ENCODE measurements around the gene LIME1. TPM values are rescaled to one million over a fixed set of nuclear protein-coding genes. Genes with fewer than 3 reads are reported as not detected.
A peak's percentile ranks its signal among the peaks of the same experiment; 100 is the strongest.

The LIME1 gene
- total RNA-seq, 3 donors from 2014 or later = 7.1 to 10.4 (median 9.3) TPM

DNA sequence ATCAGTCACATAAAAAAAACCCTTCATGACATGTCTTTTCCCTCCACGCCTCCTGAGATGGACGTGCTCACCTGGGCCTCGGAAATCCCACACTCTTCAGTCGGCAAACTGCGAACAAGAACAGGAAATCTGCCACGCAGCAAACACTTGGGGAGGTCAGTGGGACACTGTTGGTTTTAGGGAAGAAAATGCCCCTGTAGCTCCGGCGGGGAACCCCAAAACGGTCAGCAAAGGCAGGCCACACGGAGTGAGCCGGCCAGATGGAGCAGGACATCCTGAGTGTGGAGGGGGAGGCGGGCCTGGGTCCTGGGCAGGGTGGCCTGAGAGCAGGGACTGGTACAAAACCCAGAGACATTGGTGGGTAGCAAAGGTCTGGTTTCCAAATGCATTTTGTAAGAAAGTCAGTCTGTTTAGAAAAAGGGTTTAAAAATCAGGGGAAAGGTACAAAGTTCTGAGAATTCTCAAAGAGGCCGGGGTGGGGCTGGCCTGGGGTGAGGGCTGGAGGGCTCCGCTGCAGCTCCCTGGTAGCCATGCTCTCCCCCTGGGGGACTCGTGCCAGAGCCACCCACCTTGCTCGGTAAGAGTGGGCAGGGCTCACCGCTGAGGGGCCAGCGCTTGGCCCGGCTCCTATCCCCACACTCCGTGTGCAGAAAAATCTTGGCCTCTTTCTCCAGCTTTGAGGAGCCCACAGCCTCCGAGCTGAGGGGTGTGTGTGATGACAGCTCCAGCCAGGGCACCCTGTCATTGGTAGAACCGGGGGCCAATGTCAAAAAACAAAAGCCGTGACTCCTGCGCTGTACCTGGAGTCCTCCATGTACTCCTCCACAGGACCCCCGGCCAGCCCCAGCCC, 8.3 kb downstream of the LIME1 start:
- no peak overlapping the region for H3K4me3 Mint-ChIP-seq
- H3K9me3 Mint-ChIP-seq = no peaks in the 10 kb centered on the region
- H3K27me3 Mint-ChIP-seq (ENCODE audit: low read depth) = no peaks in the 10 kb centered on the region
- ATAC-seq = no peak
- H3K36me3 Mint-ChIP-seq (ENCODE audit: insufficient read depth) = no peaks in the 10 kb centered on the region
- no peak for DNase-seq
- peaks cover 7% of the 10 kb centered on the region for H3K4me1 Mint-ChIP-seq (ENCODE audit: low read depth)

DNA sequence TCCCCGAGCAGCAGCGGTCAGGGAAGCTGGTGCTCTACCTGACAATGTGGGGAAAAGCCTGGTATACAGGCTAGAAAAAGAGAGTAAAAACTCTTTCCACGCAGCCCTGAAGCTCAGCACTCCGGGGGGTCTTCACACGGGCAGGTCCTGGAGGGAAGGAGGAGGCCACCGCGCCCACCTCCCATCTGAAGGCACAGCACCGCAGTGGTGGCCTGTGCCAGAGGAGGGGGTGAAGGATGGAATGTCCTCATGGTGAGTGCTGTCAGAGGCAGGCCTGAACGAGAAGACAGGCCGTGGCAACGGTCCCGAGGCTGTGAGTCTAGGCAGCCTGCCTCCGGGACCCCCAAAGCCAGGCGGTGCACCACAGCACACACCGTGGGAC, 9.0 kb downstream of the LIME1 start:
- no peaks in the 10 kb centered on the region for H3K9me3 Mint-ChIP-seq
- no peaks in the 10 kb centered on the region for H3K36me3 Mint-ChIP-seq (ENCODE audit: insufficient read depth)

DNA sequence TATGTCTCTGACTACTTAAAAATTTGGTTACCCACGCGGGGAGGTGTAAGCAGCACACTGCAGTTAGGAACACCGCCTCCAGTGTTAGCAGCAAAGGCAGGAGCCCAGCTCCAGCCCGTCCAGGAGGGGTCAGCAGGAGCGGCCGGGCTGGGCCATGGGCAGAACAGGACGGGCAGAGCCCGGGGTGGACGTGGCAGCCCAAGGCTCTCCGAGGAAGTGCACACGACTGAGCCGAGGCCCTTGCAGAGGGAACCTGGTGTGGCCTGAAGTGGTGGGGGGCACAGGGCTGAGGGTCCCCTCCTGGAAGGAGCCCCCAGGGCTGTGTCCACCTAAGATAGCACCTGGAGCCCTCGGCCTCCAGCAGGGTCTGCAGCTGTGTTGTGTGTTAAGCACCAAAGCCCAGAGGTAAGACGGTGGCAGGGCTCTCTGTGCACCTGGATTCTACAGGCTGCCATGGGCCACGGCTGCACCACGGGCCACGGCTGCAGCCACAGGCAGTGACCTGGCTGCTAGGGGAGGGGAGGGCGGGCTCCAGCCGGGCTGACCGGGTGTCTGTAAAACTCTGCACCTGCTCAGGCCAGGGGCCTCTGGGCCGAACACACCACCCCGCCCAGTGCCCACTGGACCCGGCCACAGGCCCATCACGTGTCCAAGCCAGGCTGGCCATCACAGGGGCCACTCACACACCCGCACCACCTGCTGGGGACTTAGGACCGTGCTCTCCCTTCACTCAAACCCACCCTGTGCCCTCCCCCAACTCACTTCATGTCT, 9.7 kb downstream of the LIME1 start:
- no peaks in the 10 kb centered on the region for H3K9me3 Mint-ChIP-seq
- H3K27me3 Mint-ChIP-seq (ENCODE audit: low read depth) = no peaks in the 10 kb centered on the region
- no peak for DNase-seq
- H3K4me1 Mint-ChIP-seq (ENCODE audit: low read depth) = peaks cover 16% of the 10 kb centered on the region
- no peaks in the 10 kb centered on the region for H3K36me3 Mint-ChIP-seq (ENCODE audit: insufficient read depth)
- no peak overlapping the region for H3K4me3 Mint-ChIP-seq
- no peak for ATAC-seq

More for the DNA sequence above, 9.0 kb downstream of the LIME1 start:
- Mint-ChIP-seq H3K4me3 (no peak overlapping the region), H3K4me1 (ENCODE audit: low read depth) (peaks cover 8% of the 10 kb centered on the region), H3K27me3 (ENCODE audit: low read depth) (no peaks in the 10 kb centered on the region)
- DNase-seq (no peak), ATAC-seq (no peak)

DNA sequence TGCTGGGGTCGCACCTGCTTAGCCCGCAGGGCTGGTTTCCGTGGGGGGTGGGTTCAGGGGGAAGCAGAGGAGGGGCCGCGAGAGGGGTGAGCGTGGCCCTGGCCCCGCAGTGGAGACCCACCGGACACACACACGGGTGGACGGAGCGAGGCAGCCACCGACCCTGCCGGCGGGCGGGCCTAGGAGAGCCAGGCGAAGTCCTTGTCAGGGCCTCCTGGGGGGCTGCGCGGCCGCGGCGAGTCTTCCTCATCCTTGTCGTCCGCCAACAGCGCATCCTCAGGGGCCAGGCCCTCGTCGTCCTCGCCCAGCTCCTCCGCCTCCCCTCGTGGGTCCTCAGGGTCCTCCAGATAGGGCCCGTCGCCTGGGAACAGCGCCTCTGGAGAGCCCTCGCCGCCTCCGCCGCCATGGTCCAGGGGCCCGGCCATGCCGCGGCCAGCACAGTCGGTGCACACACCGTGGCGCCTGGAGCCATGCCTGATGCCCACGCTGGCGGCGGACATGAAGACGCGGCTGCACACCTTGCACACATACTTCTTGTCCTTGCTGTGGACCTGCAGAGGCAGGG, 10.4 kb downstream of the LIME1 start:
- no peaks in the 10 kb centered on the region for H3K9me3 Mint-ChIP-seq
- H3K36me3 Mint-ChIP-seq (ENCODE audit: insufficient read depth) = no peaks in the 10 kb centered on the region
- ATAC-seq (no peak), DNase-seq (no peak)
- no peak overlapping the region for H3K4me3 Mint-ChIP-seq
- no peaks in the 10 kb centered on the region for H3K27me3 Mint-ChIP-seq (ENCODE audit: low read depth)
- peaks cover 18% of the 10 kb centered on the region for H3K4me1 Mint-ChIP-seq (ENCODE audit: low read depth)

DNA sequence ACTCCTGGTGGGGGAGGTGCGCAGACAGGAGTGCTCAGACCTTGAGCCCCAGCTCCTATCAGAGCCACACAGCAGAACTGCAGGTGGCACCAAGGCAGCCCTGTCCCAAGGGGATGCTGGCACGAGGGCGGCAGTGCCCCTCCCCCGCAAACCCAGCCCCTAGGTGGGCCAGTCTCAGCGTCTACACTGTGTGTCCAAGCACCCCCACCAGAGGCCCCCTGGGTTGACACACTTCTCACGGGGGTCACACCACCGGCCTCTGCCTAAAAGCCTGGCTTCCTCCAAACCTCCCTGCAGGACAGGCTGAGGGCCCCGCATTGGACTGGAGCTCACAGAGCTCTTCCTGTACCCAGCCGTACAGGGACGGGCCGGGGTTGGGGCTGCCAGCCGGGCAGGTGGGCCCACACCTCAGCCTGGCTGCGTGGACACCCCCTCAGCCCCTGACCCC, 11.2 kb downstream of the LIME1 start:
- peaks cover 21% of the 10 kb centered on the region for H3K4me1 Mint-ChIP-seq (ENCODE audit: low read depth)
- H3K4me3 Mint-ChIP-seq = no peak overlapping the region
- H3K27me3 Mint-ChIP-seq (ENCODE audit: low read depth) = no peaks in the 10 kb centered on the region
- no peaks in the 10 kb centered on the region for H3K9me3 Mint-ChIP-seq
- ATAC-seq = no peak
- no peak for DNase-seq
- no peaks in the 10 kb centered on the region for H3K36me3 Mint-ChIP-seq (ENCODE audit: insufficient read depth)

DNA sequence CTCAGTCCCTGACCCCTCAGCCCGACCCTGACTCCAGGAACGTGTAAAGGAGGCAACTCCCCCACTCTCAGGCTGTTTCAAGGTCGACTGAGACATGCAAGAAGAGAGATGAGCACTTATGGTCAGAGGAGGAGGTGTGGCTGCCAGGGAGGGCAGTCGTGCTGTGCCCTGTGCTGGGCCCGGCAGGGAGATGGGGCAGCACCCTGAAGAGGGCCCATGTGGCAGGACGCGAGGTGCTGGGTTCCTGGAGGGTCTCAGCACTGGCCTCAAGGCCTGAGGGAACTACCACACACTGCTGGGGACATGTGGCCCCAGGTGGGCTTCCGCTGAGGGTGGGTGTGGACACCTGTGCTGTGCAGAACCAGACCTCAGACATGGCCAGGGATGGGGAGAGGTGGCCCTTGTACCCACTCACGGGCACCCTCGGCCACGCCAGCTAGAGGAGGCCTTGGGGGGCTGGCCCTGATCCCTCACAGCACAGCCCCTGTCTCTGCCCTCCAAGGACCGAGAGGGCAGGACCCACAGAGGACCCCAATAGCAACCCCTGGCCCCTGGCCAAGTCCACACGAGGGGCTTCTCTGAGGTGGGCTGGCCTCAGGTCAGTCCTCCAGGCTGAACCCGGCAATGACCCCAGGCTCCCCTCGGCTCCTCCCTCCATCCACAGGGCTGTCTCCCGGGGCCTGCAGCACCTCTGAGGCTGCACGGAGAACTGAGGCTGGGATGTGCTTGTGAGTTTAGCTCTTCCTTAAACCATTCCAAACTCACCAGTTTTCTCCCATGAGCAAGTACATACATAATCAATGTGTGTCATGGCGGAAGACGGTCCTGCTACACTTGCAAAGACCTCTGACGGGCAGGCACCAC, 11.8 kb downstream of the LIME1 start:
- peaks cover 21% of the 10 kb centered on the region for H3K4me1 Mint-ChIP-seq (ENCODE audit: low read depth)
- H3K4me3 Mint-ChIP-seq = no peak overlapping the region
- H3K9me3 Mint-ChIP-seq = no peaks in the 10 kb centered on the region
- no peaks in the 10 kb centered on the region for H3K36me3 Mint-ChIP-seq (ENCODE audit: insufficient read depth)
- ATAC-seq = no peak
- no peaks in the 10 kb centered on the region for H3K27me3 Mint-ChIP-seq (ENCODE audit: low read depth)
- DNase-seq = no peak

DNA sequence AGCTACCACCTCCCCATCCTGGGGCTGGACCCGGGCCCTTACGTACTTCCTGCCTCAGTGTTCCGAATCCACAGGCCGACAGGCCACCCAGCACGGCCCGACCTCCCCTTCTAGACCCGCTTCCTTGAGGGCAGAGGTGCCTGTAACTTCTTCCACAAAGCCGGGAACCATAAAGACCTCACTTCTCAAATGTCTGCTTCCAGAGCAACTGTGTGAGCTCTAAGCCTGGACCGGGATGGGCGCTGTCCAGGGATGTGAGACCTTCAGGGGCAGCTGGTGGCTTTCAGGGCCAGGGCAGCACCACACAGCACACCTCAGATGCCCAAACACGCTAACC, 12.4 kb downstream of the LIME1 start:
- Mint-ChIP-seq H3K27me3 (ENCODE audit: low read depth) (no peaks in the 10 kb centered on the region), H3K36me3 (ENCODE audit: insufficient read depth) (no peaks in the 10 kb centered on the region), H3K4me3 (no peak overlapping the region), H3K9me3 (no peaks in the 10 kb centered on the region), H3K4me1 (ENCODE audit: low read depth) (peaks cover 21% of the 10 kb centered on the region)
- no peak for ATAC-seq
- DNase-seq = no peak

DNA sequence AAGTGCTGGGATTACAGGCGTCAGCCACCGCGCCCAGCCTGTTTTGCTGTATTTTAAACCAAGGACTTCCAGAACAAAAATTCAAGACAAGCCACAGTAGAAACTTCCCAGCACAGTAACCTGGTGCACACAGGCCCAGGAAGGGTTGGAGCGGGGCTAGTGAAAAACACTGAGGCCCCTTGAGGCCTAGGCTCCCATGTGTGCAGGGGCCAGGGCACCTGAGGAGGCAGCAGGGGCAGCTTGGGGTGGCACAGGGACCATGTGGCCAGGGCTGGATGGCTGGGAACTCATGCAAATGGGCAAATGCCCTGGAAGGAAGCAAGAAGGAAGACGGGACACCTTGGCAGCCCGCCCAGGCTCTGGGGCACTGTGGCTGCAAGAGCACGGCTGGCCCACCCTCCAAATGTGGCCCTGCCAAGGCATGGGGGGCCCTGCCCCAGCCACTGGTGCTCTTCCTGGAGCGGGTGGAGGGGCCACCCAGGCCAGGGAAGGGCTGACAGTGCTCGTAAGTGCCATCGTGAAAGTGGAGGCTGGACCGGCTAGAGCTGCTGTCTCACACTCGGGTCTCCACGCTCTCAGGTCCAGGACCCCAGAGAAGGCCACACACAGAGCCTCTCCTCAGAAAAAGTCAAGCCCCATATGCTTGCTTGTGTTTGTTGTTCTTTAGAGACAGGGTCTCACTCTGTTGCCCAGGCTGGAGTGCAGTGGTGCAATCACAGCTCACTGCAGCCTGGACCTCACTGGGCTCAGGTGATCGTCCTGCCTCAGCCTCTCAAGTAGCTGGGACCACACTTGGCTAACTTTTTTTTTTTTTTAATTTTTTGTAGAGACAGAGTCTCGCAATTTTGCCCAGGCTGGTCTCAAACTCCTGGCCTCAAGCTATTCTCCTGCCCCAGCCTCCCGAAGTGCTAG, 13.4 kb downstream of the LIME1 start:
- no peak overlapping the region for H3K4me3 Mint-ChIP-seq

DNA sequence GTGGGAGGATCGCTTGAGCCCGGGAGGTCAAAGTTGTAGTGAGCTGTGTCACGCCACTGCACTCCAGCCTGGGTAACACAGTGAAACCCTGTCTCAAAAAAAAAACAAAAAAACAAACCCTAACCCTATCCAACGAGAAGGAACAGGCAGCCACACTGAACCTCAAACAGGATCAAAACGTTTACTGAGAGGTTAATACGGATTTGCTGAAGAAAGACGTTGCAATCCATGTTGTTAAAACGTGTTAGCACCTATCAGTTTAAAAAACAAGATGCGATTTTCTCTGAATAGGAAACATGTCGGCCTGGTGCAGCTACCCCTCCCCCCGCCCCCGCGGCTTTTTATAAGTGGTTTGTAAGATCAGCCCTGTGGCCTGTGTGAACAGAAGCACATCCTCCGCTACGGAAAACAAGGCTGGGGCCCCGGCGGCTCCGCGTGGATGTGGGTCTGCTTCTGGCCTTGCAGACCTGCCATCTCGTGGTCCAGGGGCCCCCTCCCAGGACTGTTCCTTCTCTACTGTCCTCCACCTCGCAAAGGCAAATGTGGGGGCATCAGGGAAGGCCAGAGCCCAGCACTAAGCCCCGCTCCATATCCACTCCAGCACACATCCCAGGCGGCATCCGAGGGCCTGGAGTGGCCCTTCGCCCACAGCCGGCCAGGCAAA, 14.5 kb downstream of the LIME1 start:
- Mint-ChIP-seq H3K4me3 (peak overlapping the region; percentile 62), H3K4me1 (ENCODE audit: low read depth) (peaks cover 21% of the 10 kb centered on the region), H3K9me3 (no peaks in the 10 kb centered on the region), H3K36me3 (ENCODE audit: insufficient read depth) (no peaks in the 10 kb centered on the region), H3K27me3 (ENCODE audit: low read depth) (no peaks in the 10 kb centered on the region)
- DNase-seq (peak; percentile 55), ATAC-seq (peak; percentile 80 to 83)

More for the DNA sequence above, 13.4 kb downstream of the LIME1 start:
- H3K36me3 Mint-ChIP-seq (ENCODE audit: insufficient read depth) = no peaks in the 10 kb centered on the region
- H3K27me3 Mint-ChIP-seq (ENCODE audit: low read depth) = no peaks in the 10 kb centered on the region
- no peak for DNase-seq
- no peaks in the 10 kb centered on the region for H3K9me3 Mint-ChIP-seq
- no peak for ATAC-seq
- peaks cover 21% of the 10 kb centered on the region for H3K4me1 Mint-ChIP-seq (ENCODE audit: low read depth)

DNA sequence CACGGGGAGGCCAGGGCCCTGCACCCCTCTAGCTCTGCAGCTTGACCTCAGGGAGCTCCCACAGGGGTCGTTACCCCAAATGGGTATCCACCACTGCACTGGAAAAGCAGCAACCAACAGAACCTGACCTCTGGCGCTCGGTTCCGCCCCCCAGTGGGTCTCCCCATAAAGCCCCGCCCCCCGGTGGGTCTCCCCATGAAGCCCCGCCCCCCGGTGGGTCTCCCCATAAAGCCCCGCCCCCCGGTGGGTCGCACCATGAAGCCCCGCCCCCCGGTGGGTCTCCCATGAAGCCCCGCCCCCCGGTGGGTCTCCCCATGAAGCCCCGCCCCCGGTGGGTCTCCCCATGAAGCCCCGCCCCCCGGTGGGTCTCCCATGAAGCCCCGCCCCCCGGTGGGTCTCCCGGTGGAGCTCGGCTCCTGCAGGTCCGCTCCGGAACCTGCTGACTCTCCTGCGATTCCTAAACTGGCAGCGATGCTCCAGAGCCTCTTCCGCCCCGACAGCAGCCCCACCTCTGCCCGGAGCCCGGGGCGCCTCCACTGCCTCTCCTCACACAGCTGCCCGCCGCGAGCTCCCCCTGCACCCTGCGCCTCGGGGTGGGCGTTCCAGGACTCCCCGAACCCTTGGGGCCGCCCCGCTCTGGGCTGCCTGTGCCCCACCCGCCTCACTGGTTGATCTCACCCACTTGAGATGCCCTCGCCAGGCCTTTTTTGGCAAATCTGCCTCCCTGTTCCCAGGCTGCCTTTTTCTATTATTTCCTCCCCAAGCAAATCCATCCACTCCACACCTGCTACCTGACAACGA, 15.2 kb downstream of the LIME1 start:
- Mint-ChIP-seq H3K4me3 (peak overlapping the region; percentile 62), H3K27me3 (ENCODE audit: low read depth) (no peaks in the 10 kb centered on the region), H3K36me3 (ENCODE audit: insufficient read depth) (no peaks in the 10 kb centered on the region), H3K4me1 (ENCODE audit: low read depth) (peaks cover 25% of the 10 kb centered on the region), H3K9me3 (no peaks in the 10 kb centered on the region)
- DNase-seq (no peak), ATAC-seq (peak; percentile 17 to 22)

DNA sequence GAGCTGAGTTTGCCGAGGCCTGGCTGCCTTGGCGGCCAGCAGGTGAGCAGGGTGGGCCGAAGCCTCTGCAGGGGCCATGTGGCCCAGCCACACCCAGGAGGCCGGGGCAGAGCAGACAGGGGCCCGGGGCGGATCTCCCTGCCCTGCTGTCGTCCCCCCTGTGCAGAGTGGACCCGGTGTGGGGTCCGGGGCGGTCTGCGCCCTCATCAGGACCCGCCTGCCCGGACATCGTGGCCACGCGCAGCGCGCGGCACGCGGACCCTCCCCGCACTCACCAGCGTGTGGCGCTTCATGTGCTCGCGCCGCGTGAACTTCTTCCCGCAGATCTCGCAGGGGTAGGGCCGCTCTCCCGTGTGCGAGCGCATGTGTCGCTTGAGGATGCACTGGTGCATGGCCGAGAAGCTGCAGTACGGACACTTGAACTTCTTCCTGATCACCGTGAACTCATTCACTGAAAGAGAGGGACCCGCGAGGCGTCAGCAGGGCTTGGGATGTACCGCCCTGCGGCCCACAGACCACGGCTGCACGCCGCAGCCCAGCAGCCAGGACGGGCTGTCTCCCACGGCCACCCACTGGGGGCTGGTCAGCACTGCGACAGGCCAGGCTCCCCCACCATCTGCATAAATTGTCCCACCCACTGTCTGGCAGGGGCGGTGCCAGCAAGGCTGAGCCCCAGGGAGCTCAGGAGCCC, 16.1 kb downstream of the LIME1 start:
- ATAC-seq = no peak
- DNase-seq = no peak
- Mint-ChIP-seq H3K9me3 (no peaks in the 10 kb centered on the region), H3K4me3 (no peak overlapping the region), H3K27me3 (ENCODE audit: low read depth) (no peaks in the 10 kb centered on the region), H3K36me3 (ENCODE audit: insufficient read depth) (no peaks in the 10 kb centered on the region), H3K4me1 (ENCODE audit: low read depth) (peaks cover 25% of the 10 kb centered on the region)

DNA sequence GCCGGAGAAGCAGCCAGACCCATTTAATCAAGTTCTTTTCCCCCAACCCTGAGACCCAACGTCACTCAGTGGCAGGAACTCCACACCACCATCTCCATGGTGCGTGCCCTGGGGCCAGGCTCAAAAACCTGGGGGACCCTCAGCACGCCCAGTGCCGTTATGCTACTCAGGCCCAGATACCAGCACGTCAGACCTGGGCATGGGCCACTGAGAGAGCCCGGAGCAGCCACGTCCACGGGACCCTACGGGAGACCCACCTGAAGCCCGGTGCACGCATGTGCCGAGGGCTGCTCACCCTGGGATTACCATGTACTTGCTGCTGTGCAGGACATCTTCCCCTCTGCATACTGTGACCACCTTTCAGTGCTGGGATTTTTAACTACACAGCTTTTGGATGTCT, 16.9 kb downstream of the LIME1 start:
- H3K9me3 Mint-ChIP-seq = no peaks in the 10 kb centered on the region
- H3K36me3 Mint-ChIP-seq (ENCODE audit: insufficient read depth) = no peaks in the 10 kb centered on the region
- peaks cover 25% of the 10 kb centered on the region for H3K4me1 Mint-ChIP-seq (ENCODE audit: low read depth)
- H3K27me3 Mint-ChIP-seq (ENCODE audit: low read depth) = no peaks in the 10 kb centered on the region
- no peak for ATAC-seq
- no peak overlapping the region for H3K4me3 Mint-ChIP-seq
- no peak for DNase-seq
